GM18951 (cell line): ENCODE measurements around the gene SEPTIN2.

Source experiments
- POLR2A ChIP-seq: IDR thresholded peaks from 4 replicates; pipeline ENCODE4 v1.6.1; 2011; ENCODE audit warnings: mild to moderate bottlenecking; ENCODE audit not compliant: insufficient read length, insufficient read depth; ENCODE audit errors: extremely low read depth
- in situ Hi-C: fragments of 300-500 bp; cut with MboI; formaldehyde crosslinking; loops from one replicate; pipeline ENCODE4 v1.12.0; 2022; ENCODE audit warnings: low sequenced_read_pairs, mixed read lengths, inconsistent platforms; ENCODE audit not compliant: unreplicated experiment

Gene SEPTIN2

GRCh38 chr2:241399941-241400922 lies 84.5 kb downstream of the SEPTIN2 start:
- in situ Hi-C loops = no loop called here
- no peak for TF ChIP-seq POLR2A
